SK-N-SH (cell line): ENCODE results near the gene PRDM10. TPM values are rescaled to one million over a fixed set of nuclear protein-coding genes. Genes with fewer than 3 reads are reported as not detected.

ENCODE experiments used
- CTCF ChIA-PET: fragments of 300-600, 350-600 bp; formaldehyde crosslinking; extraction: SDS; loops from one replicate; lab custom pipeline; 2021; lab: Yijun Ruan, JAX
- POLR2A ChIA-PET: fragments of 350-600 bp; sonication (Branson Sonifier 250); formaldehyde crosslinking; extraction: SDS; loops from one replicate; lab custom pipeline; 2020; ENCODE audit warnings: antibody characterized with exemption, inconsistent platforms; lab: Yijun Ruan, JAX
- DNase-seq: peaks from one replicate; pipeline ENCODE4 v3.0.0; 2012
- H2AFZ ChIP-seq: fragments of 200-600 bp; sonication (generic); 2 replicates; pipeline ENCODE4 v1.8.1; 2016; ENCODE audit warnings: antibody characterized with exemption, mild to moderate bottlenecking, low read depth
- H3F3A ChIP-seq: fragments of 200-600 bp; sonication (generic); replicated peaks from 2 replicates; pipeline ENCODE3; 2016; ENCODE audit warnings: antibody characterized with exemption, mild to moderate bottlenecking; ENCODE audit not compliant: insufficient read depth
- H3K27ac ChIP-seq, 2 experiments: fragments of 200-500 bp in 1 of 2; fragments of 200-600 bp in 1 of 2; sonication (Bioruptor generic) in 1 of 2; sonication (generic), shearing (Covaris generic) in 1 of 2; 2 replicates each; pipeline versions ENCODE4 v1.5.1 to v1.6.1; 2014 to 2016; ENCODE audit warnings: low read depth in 2 of 2, inconsistent platforms in 1 of 2, low read length in 1 of 2, mild to moderate bottlenecking in 1 of 2, mixed read lengths in 1 of 2
- H3K27me3 ChIP-seq: fragments of 200-600 bp; sonication (generic), shearing (Covaris generic); 2 replicates; pipeline ENCODE4 v1.6.1; 2016; ENCODE audit warnings: mixed run types; ENCODE audit not compliant: insufficient read depth
- H3K36me3 ChIP-seq, 2 experiments: fragments of 200-500 bp in 1 of 2; fragments of 200-600 bp in 1 of 2; sonication (Bioruptor generic) in 1 of 2; sonication (generic) in 1 of 2; replicated peaks in 1 of 2; 2 replicates each; pipeline versions ENCODE3 to v1.5.1; 2014 to 2016; ENCODE audit warnings: low read length in 1 of 2, mild to moderate bottlenecking in 1 of 2; ENCODE audit not compliant: insufficient read depth in 2 of 2, control insufficient read depth in 1 of 2
- H3K4me1 ChIP-seq, 2 experiments: fragments of 200-500 bp in 1 of 2; fragments of 200-600 bp in 1 of 2; sonication (Bioruptor generic) in 1 of 2; sonication (generic), shearing (Covaris generic) in 1 of 2; 2 replicates each; pipeline versions ENCODE4 v1.5.1 to v1.6.1; 2014 to 2016; ENCODE audit warnings: low read depth in 1 of 2, low read length in 1 of 2, mixed run types in 1 of 2; ENCODE audit not compliant: insufficient read depth in 2 of 2, control insufficient read depth in 1 of 2
- H3K4me2 ChIP-seq: fragments of 200-600 bp; sonication (generic), shearing (Covaris generic); 2 replicates; pipeline ENCODE4 v1.6.1; 2017; ENCODE audit warnings: mixed run types
- H3K4me3 ChIP-seq, 2 experiments: fragments of 200-500 bp in 1 of 2; fragments of 200-600 bp in 1 of 2; sonication (Bioruptor generic) in 1 of 2; sonication (generic), shearing (Covaris generic) in 1 of 2; 2 replicates each; pipeline versions ENCODE4 v1.5.1 to v1.8.1; 2014 to 2016; ENCODE audit warnings: low read depth in 2 of 2, inconsistent platforms in 1 of 2, low read length in 1 of 2, mild to moderate bottlenecking in 1 of 2, mixed read lengths in 1 of 2, moderate library complexity in 1 of 2
- H3K79me2 ChIP-seq: fragments of 200-600 bp; sonication (generic); 2 replicates; pipeline ENCODE4 v1.8.1; 2017; ENCODE audit warnings: mild to moderate bottlenecking; ENCODE audit not compliant: insufficient read depth
- H3K9ac ChIP-seq: fragments of 200-600 bp; sonication (generic); 2 replicates; pipeline ENCODE4 v1.6.1; 2017; ENCODE audit warnings: mixed run types
- H3K9me2 ChIP-seq: fragments of 200-600 bp; sonication (generic); 2 replicates; pipeline ENCODE4 v1.6.1; 2017; ENCODE audit warnings: mixed run types
- H3K9me3 ChIP-seq: fragments of 200-600 bp; sonication (generic); 2 replicates; pipeline ENCODE4 v1.6.1; 2017; ENCODE audit warnings: mixed run types, mild to moderate bottlenecking, moderate library complexity
- H4K20me1 ChIP-seq: fragments of 200-600 bp; sonication (generic); 2 replicates; pipeline ENCODE4 v1.6.1; 2017; ENCODE audit warnings: mild to moderate bottlenecking, mixed run types; ENCODE audit not compliant: insufficient read depth
- CHD2 ChIP-seq: fragments of 150-350 bp; IDR thresholded peaks from 2 replicates; pipeline ENCODE4 v1.6.1; 2018; ENCODE audit warnings: low read length; ENCODE audit not compliant: partially characterized antibody
- CTCF ChIP-seq: fragments of 200-600 bp; sonication (generic); IDR thresholded peaks from 2 replicates; pipeline ENCODE4 v1.6.1; 2017; ENCODE audit warnings: antibody characterized with exemption, mild to moderate bottlenecking, moderate library complexity
- EP300 ChIP-seq, 2 experiments: IDR thresholded peaks; 2 replicates each; pipeline versions ENCODE4 v1.4.0 to v1.6.1; 2012; ENCODE audit warnings: borderline replicate concordance in 1 of 2, low read depth in 1 of 2, low read length in 1 of 2
- FOXJ3 ChIP-seq: sonication (generic); formaldehyde crosslinking; IDR thresholded peaks from 2 replicates; pipeline ENCODE4 v1.5.1; 2020; ENCODE audit warnings: mild to moderate bottlenecking, missing genetic modification reagents
- FOXM1 ChIP-seq: IDR thresholded peaks from 2 replicates; pipeline ENCODE4 v1.4.0; 2012; ENCODE audit warnings: low read depth, mild to moderate bottlenecking
- JUND ChIP-seq: IDR thresholded peaks from 2 replicates; pipeline ENCODE4 v1.4.0; 2012
- PBX3 ChIP-seq: IDR thresholded peaks from 2 replicates; pipeline ENCODE4; 2012
- RAD21 ChIP-seq: IDR thresholded peaks from 2 replicates; pipeline ENCODE4 v1.6.1; 2012; ENCODE audit warnings: mild to moderate bottlenecking, low read length
- REST ChIP-seq: IDR thresholded peaks from 2 replicates; pipeline ENCODE4 v1.6.1; 2012; ENCODE audit warnings: mild to moderate bottlenecking, low read depth, low read length, moderate library complexity
- RXRA ChIP-seq: IDR thresholded peaks from 2 replicates; pipeline ENCODE4 v1.4.0; 2012; ENCODE audit warnings: low read depth, mild to moderate bottlenecking, borderline replicate concordance
- SMC3 ChIP-seq: IDR thresholded peaks from 2 replicates; pipeline ENCODE4 v1.6.1; 2012; ENCODE audit warnings: low read depth, low read length, improper control_type of control experiment
- TAF1 ChIP-seq: IDR thresholded peaks from 2 replicates; pipeline ENCODE4 v1.6.1; 2012; ENCODE audit warnings: low read depth, mild to moderate bottlenecking, low read length, moderate library complexity, borderline replicate concordance
- TCF12 ChIP-seq: IDR thresholded peaks from 2 replicates; pipeline ENCODE4 v1.4.0; 2012
- TEAD4 ChIP-seq: IDR thresholded peaks from 2 replicates; pipeline ENCODE4 v1.4.0; 2012; ENCODE audit warnings: mild to moderate bottlenecking, borderline replicate concordance; ENCODE audit not compliant: insufficient read depth
- YY1 ChIP-seq: IDR thresholded peaks from 2 replicates; pipeline ENCODE4 v1.4.0; 2012; ENCODE audit warnings: low read depth, mild to moderate bottlenecking
- WGBS: methylation state at CpG from one replicate; pipeline ENCODE4 v1.1.6; 2017; ENCODE audit warnings: low lambda C conversion rate; 5-methylcytosine and 5-hydroxymethylcytosine counted together
- polyA plus RNA-seq, 3 experiments: library from polyadenylated mRNA; depleted of rRNA; stranded (reverse); fragments of >200 nt; gene quantifications; 2 replicates each; pipeline ENCODE4 v1.2.3, GENCODE V29; 2012

PRDM10 gene
- polyA plus RNA-seq, 1 of the 3 experiments (the other 2 are of a cell fraction): 1.9 TPM

GRCh38 chr11:129992161-129992944 is 10.3 kb downstream of the PRDM10 start:
- 69% methylated on average over 6 of the region's 6 CpGs for WGBS

GRCh38 chr11:129989149-129989813 is 13.4 kb downstream of the PRDM10 start:
- no peak for DNase-seq
- no peaks in the 10 kb centered on the region for H3K36me3 ChIP-seq
- no peaks in the 10 kb centered on the region for H3K9me2 ChIP-seq
- H3K9ac ChIP-seq: no peak overlapping the region
- no peaks in the 10 kb centered on the region for H3K9me3 ChIP-seq
- WGBS: 96% methylated on average over 3 of the region's 3 CpGs
- H3K4me1 ChIP-seq: peaks cover 0 to 10% of the 10 kb centered on the region in 2 experiments; a peak in 2 of 4 replicates
- ChIA-PET CTCF (interaction anchor here (0.7 to 4.5 kb wide), 2 partner anchors 43 to 142 kb away, joined by 3 to 30 read pairs; no protein-coding TSS in a partner anchor), POLR2A (interaction anchor here (0.7 to 1.4 kb wide), 2 partner anchors 13 kb away, joined by 3 read pairs; partner anchors contain the start of gene PRDM10)
- no peak overlapping the region for H2AFZ ChIP-seq
- no peaks in the 10 kb centered on the region for H4K20me1 ChIP-seq
- H3K4me3 ChIP-seq: no peak overlapping the region
- H3F3A ChIP-seq: no peaks in the 10 kb centered on the region
- no peak overlapping the region for H3K27ac ChIP-seq
- H3K27me3 ChIP-seq: no peaks in the 10 kb centered on the region
- peaks cover 14% of the 10 kb centered on the region for H3K79me2 ChIP-seq
- TF ChIP-seq TCF12: no peak
- no peak for TF ChIP-seq EP300 (IDR thresholded peaks at IDR 0.05; ENCODE audit: borderline replicate concordance in 1 of 2, low read depth in 1 of 2, low read length in 1 of 2)
- no peak for TF ChIP-seq FOXM1
- TF ChIP-seq YY1: no peak
- no peak for TF ChIP-seq TAF1
- no peak for TF ChIP-seq RXRA
- no peak for TF ChIP-seq REST
- TF ChIP-seq FOXJ3 (CRISPR knock-in tag): no peak
- no peak for TF ChIP-seq JUND
- no peak overlapping the region for H3K4me2 ChIP-seq

More at GRCh38 chr11:129992161-129992944, 10.3 kb downstream of the PRDM10 start:
- POLR2A ChIA-PET: interaction anchor here (1.1 to 1.7 kb wide), 2 partner anchors 10 to 140 kb away, joined by 3 to 10 read pairs; partner anchors contain the start of gene PRDM10
- H3K36me3 ChIP-seq: peaks cover 0 to 4% of the 10 kb centered on the region in 2 experiments
- no peaks in the 10 kb centered on the region for H3K9me2 ChIP-seq
- TF ChIP-seq PBX3 (no peak), CTCF (peak; percentile 26; the same call in 1 of the 2 replicates), SMC3 (peak; percentile 45; the same call in 1 of the 2 replicates), TEAD4 (no peak), CHD2 (peak; percentile 22), RAD21 (peak; percentile 57)
- H3K4me1 ChIP-seq: peaks cover 12% of the 10 kb centered on the region in 2 experiments; a peak in 3 of 4 replicates
- peaks cover 27% of the 10 kb centered on the region for H3K79me2 ChIP-seq
- CTCF ChIA-PET: interaction anchor here (0.6 to 4.5 kb wide), 15 partner anchors 9 to 153 kb away, joined by 3 to 30 read pairs (median 3); partner anchors contain the start of gene PRDM10
- H3K4me2 ChIP-seq: no peak overlapping the region
- peak; percentile 67 for DNase-seq
- H2AFZ ChIP-seq: no peak overlapping the region
- H3F3A ChIP-seq: peaks cover 3% of the 10 kb centered on the region
- no peaks in the 10 kb centered on the region for H3K9me3 ChIP-seq
- peak overlapping the region in 1 of 2 experiments; percentile 74; a peak in 2 of 4 replicates for H3K27ac ChIP-seq
- no peak overlapping the region for H3K9ac ChIP-seq
- no peak overlapping the region for H3K4me3 ChIP-seq
- no peaks in the 10 kb centered on the region for H3K27me3 ChIP-seq
- peaks cover 4% of the 10 kb centered on the region; the same call in 1 of the 2 replicates for H4K20me1 ChIP-seq
